ENCODE data around the gene TRPV5. TPM values are rescaled to one million over a fixed set of nuclear protein-coding genes. Genes with fewer than 3 reads are reported as not detected.

TRPV5 gene
- total RNA-seq, 4 donors from 2014 or later = not detected

- no peaks in the 10 kb centered on the region for H3K9me3 ChIP-seq
- H3K4me3 ChIP-seq = no peak overlapping the region
- TF ChIP-seq EP300 (IDR thresholded peaks at IDR 0.05) (no peak), CTCF (IDR thresholded peaks at IDR 0.05) (no peak), POLR2A (IDR thresholded peaks at IDR 0.05) (no peak), POLR2AphosphoS5 (IDR thresholded peaks at IDR 0.05) (no peak)
- WGBS = 82% methylated on average over 5 of the region's 5 CpGs
- no peak overlapping the region for H3K27ac ChIP-seq
- H3K27me3 ChIP-seq = peaks cover 4% of the 10 kb centered on the region
- no peaks in the 10 kb centered on the region for H3K4me1 ChIP-seq
- peak in 1 of 2 donors; percentile 45 for DNase-seq (ENCODE audit: low spot score in 2 of 2)
- H3K36me3 ChIP-seq = peaks cover 25% of the 10 kb centered on the region
Observed at GRCh38 chr7:142873871-142874270, 59.7 kb downstream of the TRPV5 start.

GRCh38 chr7:142873281-142873784, 60.2 kb downstream of the TRPV5 start:
- no peaks in the 10 kb centered on the region for H3K4me1 ChIP-seq
- 75% methylated on average over 11 of the region's 11 CpGs for WGBS
- peaks cover 29% of the 10 kb centered on the region for H3K36me3 ChIP-seq
- H3K27ac ChIP-seq = no peak overlapping the region
- DNase-seq (ENCODE audit: low spot score in 2 of 2) = peak in 1 of 2 donors; percentile 66
- peaks cover 4% of the 10 kb centered on the region for H3K27me3 ChIP-seq
- TF ChIP-seq CTCF (IDR thresholded peaks at IDR 0.05) (peak in 1 of 2 donors; percentile 54), POLR2A (IDR thresholded peaks at IDR 0.05) (no peak), POLR2AphosphoS5 (IDR thresholded peaks at IDR 0.05) (no peak)
- no peak overlapping the region for H3K4me3 ChIP-seq
- no peaks in the 10 kb centered on the region for H3K9me3 ChIP-seq

GRCh38 chr7:142872106-142872675, 61.4 kb downstream of the TRPV5 start:
- Histone ChIP-seq H3K27ac (no peak overlapping the region), H3K27me3 (peaks cover 4% of the 10 kb centered on the region), H3K4me1 (no peaks in the 10 kb centered on the region), H3K9me3 (no peaks in the 10 kb centered on the region), H3K4me3 (no peak overlapping the region), H3K36me3 (peaks cover 40% of the 10 kb centered on the region)
- 91% methylated on average over 13 of the region's 15 CpGs for WGBS
- TF ChIP-seq POLR2A (IDR thresholded peaks at IDR 0.05) (no peak), EP300 (IDR thresholded peaks at IDR 0.05) (no peak), POLR2AphosphoS5 (IDR thresholded peaks at IDR 0.05) (no peak), CTCF (IDR thresholded peaks at IDR 0.05) (no peak)
- peak in 1 of 2 donors; percentile 72 for DNase-seq (ENCODE audit: low spot score in 2 of 2)

- Histone ChIP-seq H3K27ac (no peak overlapping the region), H3K36me3 (peaks cover 42% of the 10 kb centered on the region), H3K4me1 (no peaks in the 10 kb centered on the region), H3K9me3 (no peaks in the 10 kb centered on the region), H3K4me3 (no peak overlapping the region), H3K27me3 (no peaks in the 10 kb centered on the region)
- 68% methylated on average over 23 of the region's 23 CpGs for WGBS
- TF ChIP-seq POLR2A (IDR thresholded peaks at IDR 0.05) (no peak), POLR2AphosphoS5 (IDR thresholded peaks at IDR 0.05) (no peak), CTCF (IDR thresholded peaks at IDR 0.05) (no peak), EP300 (IDR thresholded peaks at IDR 0.05) (no peak)
- no peak for DNase-seq (ENCODE audit: low spot score in 2 of 2)
Observed at GRCh38 chr7:142871260-142872105, 62.1 kb downstream of the TRPV5 start.
